IPS DF 6.9 (cell line): ENCODE results near the gene SNAPC2.
"Not testable (repeated sequence)": the region's sequence is repeated elsewhere in the genome, so short reads cannot be mapped to it uniquely, and the experiment has no call there.

Experiments used
- DNase-seq: peaks from one replicate; pipeline ENCODE4 v3.0.0-alpha.2; 2013; ENCODE audit warnings: low read depth, low spot score
- H3K27ac ChIP-seq: one replicate; pipeline ENCODE4 v1.5.1; 2013; ENCODE audit warnings: low read length, control low read depth
- H3K27me3 ChIP-seq: 2 replicates; pipeline ENCODE4 v1.6.1; 2013; ENCODE audit warnings: mild to moderate bottlenecking, low read length; ENCODE audit not compliant: control insufficient read depth, insufficient read depth
- H3K36me3 ChIP-seq: 2 replicates; pipeline ENCODE4 v1.6.1; 2013; ENCODE audit warnings: low read length; ENCODE audit not compliant: control insufficient read depth, insufficient read depth
- H3K4me1 ChIP-seq: 2 replicates; pipeline ENCODE4 v1.6.1; 2013; ENCODE audit warnings: low read length; ENCODE audit not compliant: control insufficient read depth, insufficient read depth
- H3K4me3 ChIP-seq: 2 replicates; pipeline ENCODE4 v1.5.1; 2013; ENCODE audit warnings: mild to moderate bottlenecking, low read length
- H3K9me3 ChIP-seq: 2 replicates; pipeline ENCODE4 v1.6.1; 2013; ENCODE audit warnings: low read length, inconsistent platforms; ENCODE audit not compliant: control insufficient read depth, insufficient read depth
- WGBS: extraction: QIAGEN DNeasy Blood & Tissue Kit; methylation state at CpG from one replicate; pipeline ENCODE4 v1.1.7; 2013; ENCODE audit warnings: mixed read lengths, missing lambda C conversion rate; ENCODE audit not compliant: insufficient read length, insufficient coverage; 5-methylcytosine and 5-hydroxymethylcytosine counted together

The SNAPC2 gene

GRCh38 chr19:7961082-7961481 lies 40.9 kb downstream of the SNAPC2 start:
- not testable (repeated sequence) for H3K27me3 ChIP-seq, H3K4me1 ChIP-seq, H3K4me3 ChIP-seq, H3K27ac ChIP-seq, H3K9me3 ChIP-seq, DNase-seq
- peaks cover 17% of the 10 kb centered on the region; the same call in 1 of the 2 replicates for H3K36me3 ChIP-seq
- WGBS, result no CpG with 5 or more reads among the region's 4 CpGs

- H3K4me3 ChIP-seq, result no peak overlapping the region
- peaks cover 21% of the 10 kb centered on the region for H3K36me3 ChIP-seq
- H3K27ac ChIP-seq, result no peak overlapping the region
- H3K27me3 ChIP-seq, result no peaks in the 10 kb centered on the region
- H3K9me3 ChIP-seq, result no peaks in the 10 kb centered on the region
- no CpG with 5 or more reads among the region's 13 CpGs for WGBS
- DNase-seq, result no peak
- no peaks in the 10 kb centered on the region for H3K4me1 ChIP-seq
Observed at GRCh38 chr19:7961920-7962626, 41.9 kb downstream of the SNAPC2 start.

- WGBS, result no CpG with 5 or more reads among the region's 22 CpGs
- no peaks in the 10 kb centered on the region for H3K27me3 ChIP-seq
- DNase-seq, result no peak
- H3K27ac ChIP-seq, result no peak overlapping the region
- H3K36me3 ChIP-seq, result peaks cover 26% of the 10 kb centered on the region
- H3K9me3 ChIP-seq, result no peaks in the 10 kb centered on the region
- H3K4me1 ChIP-seq, result no peaks in the 10 kb centered on the region
- H3K4me3 ChIP-seq, result no peak overlapping the region
Observed at GRCh38 chr19:7962644-7963268, 42.6 kb downstream of the SNAPC2 start.

DNA sequence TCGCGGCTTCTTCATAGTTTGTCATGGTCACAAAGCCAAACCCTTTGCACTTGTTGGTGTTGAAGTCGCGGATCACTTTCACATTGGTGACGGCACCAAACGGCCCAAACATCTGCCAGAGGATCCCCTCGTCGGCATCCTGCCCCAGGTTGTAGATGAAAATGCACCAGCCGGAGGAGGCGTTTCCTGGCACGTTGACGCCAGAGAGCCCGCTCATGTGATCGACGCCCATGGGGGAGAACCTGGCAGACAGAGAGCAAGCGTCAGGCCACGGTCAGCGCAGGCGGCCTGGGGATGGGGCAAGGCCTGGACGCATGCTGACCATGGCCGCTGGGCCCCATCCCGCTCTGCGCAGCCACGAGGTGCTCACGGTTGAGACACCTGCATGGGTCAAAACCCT lies 43.4 kb downstream of the SNAPC2 start:
- Histone ChIP-seq H3K9me3 (no peaks in the 10 kb centered on the region), H3K27me3 (no peaks in the 10 kb centered on the region)

GRCh38 chr19:7965259-7965841 lies 45.2 kb downstream of the SNAPC2 start:
- Histone ChIP-seq H3K4me3 (no peak overlapping the region), H3K27me3 (no peaks in the 10 kb centered on the region), H3K27ac (no peak overlapping the region), H3K9me3 (no peaks in the 10 kb centered on the region), H3K36me3 (peaks cover 36% of the 10 kb centered on the region), H3K4me1 (peaks cover 7% of the 10 kb centered on the region)
- DNase-seq, result no peak
- WGBS, result no CpG with 5 or more reads among the region's 12 CpGs

More for the DNA sequence above, 43.4 kb downstream of the SNAPC2 start:
- no peak for DNase-seq
- no CpG with 5 or more reads among the region's 25 CpGs for WGBS
- H3K27ac ChIP-seq, result no peak overlapping the region
- H3K4me1 ChIP-seq, result peaks cover under 1% of the 10 kb centered on the region; the same call in 1 of the 2 replicates
- peaks cover 32% of the 10 kb centered on the region for H3K36me3 ChIP-seq
- no peak overlapping the region for H3K4me3 ChIP-seq

DNA sequence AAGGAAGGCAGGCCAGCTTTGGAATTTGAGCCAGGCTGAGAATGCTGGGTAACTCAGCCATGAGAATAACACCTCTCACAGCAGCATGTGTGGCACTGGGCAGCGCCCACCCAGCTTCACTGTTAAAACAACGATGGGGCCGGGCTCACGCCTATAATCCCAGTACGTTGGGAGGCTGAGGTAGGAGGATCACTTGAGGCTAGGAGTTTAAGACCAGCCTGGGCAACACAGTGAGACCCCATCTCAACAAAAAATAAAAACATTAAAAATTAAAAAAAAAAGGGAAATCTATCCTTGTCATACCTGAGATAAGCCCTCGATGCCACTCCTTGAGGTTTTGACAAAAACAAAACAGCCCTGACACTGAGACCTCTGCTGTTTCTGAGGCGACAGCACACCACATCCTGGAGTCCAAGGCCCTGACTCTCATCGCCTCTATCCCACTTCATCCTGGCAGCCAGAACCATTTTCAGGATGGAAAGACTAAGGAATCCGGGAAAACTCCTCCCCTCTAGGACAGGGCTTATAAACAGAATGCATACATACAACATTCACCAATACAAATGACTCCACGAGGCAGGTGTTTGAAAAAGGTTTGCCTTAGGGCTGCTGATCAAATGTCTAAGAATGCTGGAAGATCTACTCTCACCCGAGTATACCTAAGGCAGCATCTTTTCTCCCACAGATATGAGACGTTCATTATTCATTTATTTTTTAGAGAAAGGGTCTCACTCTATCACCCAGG lies 46.0 kb downstream of the SNAPC2 start:
- Histone ChIP-seq H3K27ac (no peak overlapping the region), H3K4me3 (no peak overlapping the region), H3K9me3 (no peaks in the 10 kb centered on the region), H3K36me3 (peaks cover 36% of the 10 kb centered on the region), H3K4me1 (peaks cover 7% of the 10 kb centered on the region), H3K27me3 (no peaks in the 10 kb centered on the region)
- WGBS, result no CpG with 5 or more reads among the region's 12 CpGs
- no peak for DNase-seq

GRCh38 chr19:7968008-7968795 lies 48.1 kb downstream of the SNAPC2 start:
- no peak for DNase-seq
- H3K27me3 ChIP-seq, result no peaks in the 10 kb centered on the region
- WGBS, result no CpG with 5 or more reads among the region's 15 CpGs
- peaks cover 7% of the 10 kb centered on the region for H3K4me1 ChIP-seq
- no peak overlapping the region for H3K4me3 ChIP-seq
- H3K9me3 ChIP-seq, result no peaks in the 10 kb centered on the region
- H3K27ac ChIP-seq, result no peak overlapping the region
- H3K36me3 ChIP-seq, result peaks cover 31% of the 10 kb centered on the region

- WGBS, result no CpG with 5 or more reads among the region's 20 CpGs
- H3K36me3 ChIP-seq, result peaks cover 30% of the 10 kb centered on the region
- no peak overlapping the region for H3K27ac ChIP-seq
Observed at GRCh38 chr19:7968796-7969554, 48.8 kb downstream of the SNAPC2 start.

GRCh38 chr19:7969555-7969939 lies 49.4 kb downstream of the SNAPC2 start:
- no peak overlapping the region for H3K4me3 ChIP-seq
- DNase-seq, result peak; percentile 35
- H3K36me3 ChIP-seq, result peaks cover 34% of the 10 kb centered on the region
- H3K27me3 ChIP-seq, result no peaks in the 10 kb centered on the region
- no peak overlapping the region for H3K27ac ChIP-seq
- peaks cover 7% of the 10 kb centered on the region for H3K4me1 ChIP-seq
- WGBS, result no CpG with 5 or more reads among the region's 11 CpGs
- H3K9me3 ChIP-seq, result no peaks in the 10 kb centered on the region

More at GRCh38 chr19:7968796-7969554, 48.8 kb downstream of the SNAPC2 start:
- Histone ChIP-seq H3K4me3 (no peak overlapping the region), H3K4me1 (peaks cover 7% of the 10 kb centered on the region), H3K9me3 (no peaks in the 10 kb centered on the region), H3K27me3 (no peaks in the 10 kb centered on the region)
- DNase-seq, result no peak
